Measurements from ENCODE around the gene NRXN3. TPM values are rescaled to one million over a fixed set of nuclear protein-coding genes. Genes with fewer than 3 reads are reported as not detected.

NRXN3 gene
- total RNA-seq, 1 experiment from 2014 or later, result not detected

- no peak for TF ChIP-seq ZBTB33 (IDR thresholded peaks at IDR 0.05; ENCODE audit: extremely low read depth, insufficient replicate concordance, low read length)
- no peak for TF ChIP-seq YY1 (IDR thresholded peaks at IDR 0.05; ENCODE audit: extremely low read depth, insufficient replicate concordance, low read depth, low read length)
Measured at GRCh38 chr14:79278798-79279644, 1108.8 kb downstream of the NRXN3 start (continued).

GRCh38 chr14:79279645-79280597, 1109.7 kb downstream of the NRXN3 start:
- no peak for DNase-seq (ENCODE audit: low read depth, low spot score)
- CTCF ChIA-PET, result no interaction called here

More at GRCh38 chr14:79279645-79280597, 1109.7 kb downstream of the NRXN3 start:
- no peak overlapping the region for H3K4me2 ChIP-seq (ENCODE audit: low read length)
- no peak overlapping the region for H3K4me3 ChIP-seq (replicated peaks in 1 of 2; ENCODE audit: low read depth in 1 of 2, low read length in 2 of 2)
- no peak overlapping the region for H2AFZ ChIP-seq (ENCODE audit: low read depth, low read length, poor library complexity, severe bottlenecking)
- TF ChIP-seq TCF7L2 (IDR thresholded peaks at IDR 0.05; ENCODE audit: borderline replicate concordance, extremely low read depth, insufficient read depth, insufficient read length), result no peak
- no peak for TF ChIP-seq SIN3A (IDR thresholded peaks at IDR 0.05; ENCODE audit: low read depth)
- POLR2A ChIA-PET, result no interaction called here
- H3K9me3 ChIP-seq (ENCODE audit: control insufficient read depth in 1 of 2, insufficient read depth in 1 of 2, low read depth in 1 of 2, low read length in 2 of 2), result peaks cover 9% of the 10 kb centered on the region in 2 experiments; a peak in 2 of 4 replicates
- no peaks in the 10 kb centered on the region for H3K79me2 ChIP-seq (ENCODE audit: insufficient read depth, low read length)
- no peak for ATAC-seq
- H4K20me1 ChIP-seq (ENCODE audit: insufficient read depth), result no peaks in the 10 kb centered on the region
- H3K27me3 ChIP-seq (ENCODE audit: insufficient read depth, low read length), result no peaks in the 10 kb centered on the region
- H3K36me3 ChIP-seq (ENCODE audit: control insufficient read depth in 1 of 2, insufficient read depth in 2 of 2, low read length in 2 of 2), result no peaks in the 10 kb centered on the region
- H3K9ac ChIP-seq (ENCODE audit: low read length), result no peak overlapping the region
- no peaks in the 10 kb centered on the region for H3K9me2 ChIP-seq (ENCODE audit: insufficient read depth)
- BruUV-seq (replicated peaks), result no TSS peak
- no peak overlapping the region for H3K27ac ChIP-seq (ENCODE audit: low read depth, low read length)
- RAD21 ChIA-PET (ENCODE audit: low non-redundant PET in 1 of 2, low total read pairs in 2 of 2, uncharacterized antibody in 2 of 2, unreplicated experiment in 2 of 2), result no interaction called here
- H3K4me1 ChIP-seq (ENCODE audit: control insufficient read depth in 1 of 2, insufficient read depth in 2 of 2, low read length in 2 of 2), result no peaks in the 10 kb centered on the region
- intact Hi-C loops (cut with micrococcal nuclease), result no loop called here

Data from HCT116 (cell line).